RWPE2 (cell line): Measurements from ENCODE around the gene FRMD3.

Experiments used
- ATAC-seq: fragments of 200-7000 bp; cut with Tn5 transposase; 3 replicates; pipeline ENCODE4 v1.9.1; 2021; ENCODE audit warnings: low read depth
- DNase-seq: peaks from one replicate; pipeline ENCODE4 v3.0.0-alpha.2; 2020; ENCODE audit warnings: low spot score
- H3K27ac ChIP-seq: fragments of 450-650 bp; 2 replicates; pipeline ENCODE4 v1.5.1; 2017; ENCODE audit warnings: mild to moderate bottlenecking; ENCODE audit not compliant: poor library complexity, severe bottlenecking
- H3K27me3 ChIP-seq: fragments of 250-450 bp; sonication (Bioruptor Pico); 2 replicates; pipeline ENCODE4 v1.5.1; 2021; ENCODE audit warnings: mild to moderate bottlenecking, moderate library complexity; ENCODE audit not compliant: insufficient read depth, poor library complexity, severe bottlenecking
- H3K36me3 ChIP-seq: fragments of 250-450 bp; sonication (Bioruptor Pico); 2 replicates; pipeline ENCODE4 v1.5.1; 2020; ENCODE audit warnings: low read depth, mild to moderate bottlenecking, moderate library complexity
- H3K4me1 ChIP-seq: fragments of 250-450 bp; sonication (Bioruptor Pico); 2 replicates; pipeline ENCODE4 v1.5.1; 2021; ENCODE audit warnings: mild to moderate bottlenecking, moderate library complexity; ENCODE audit not compliant: insufficient read depth, poor library complexity, severe bottlenecking
- H3K4me3 ChIP-seq: fragments of 250-450 bp; sonication (Bioruptor Pico); 2 replicates; pipeline ENCODE4 v1.5.1; 2021; ENCODE audit warnings: mild to moderate bottlenecking, moderate library complexity; ENCODE audit not compliant: severe bottlenecking
- H3K9me3 ChIP-seq: fragments of 250-450 bp; sonication (Bioruptor Pico); 2 replicates; pipeline ENCODE4 v1.5.1; 2021; ENCODE audit warnings: mild to moderate bottlenecking, moderate library complexity; ENCODE audit not compliant: severe bottlenecking
- CTCF ChIP-seq: fragments of 450-650 bp; IDR thresholded peaks from one replicate; pipeline ENCODE4 v1.5.1; 2017; ENCODE audit warnings: mild to moderate bottlenecking, moderate library complexity; ENCODE audit not compliant: poor library complexity, severe bottlenecking

FRMD3 gene

GRCh38 chr9:83479765-83480164 lies 58.4 kb downstream of the FRMD3 start:
- H3K27ac ChIP-seq: no peak overlapping the region
- H3K27me3 ChIP-seq: no peaks in the 10 kb centered on the region
- no peak overlapping the region for H3K4me3 ChIP-seq
- TF ChIP-seq CTCF: no peak
- ATAC-seq (no peak), DNase-seq (no peak)
- no peaks in the 10 kb centered on the region for H3K36me3 ChIP-seq
- H3K9me3 ChIP-seq: peaks cover 3% of the 10 kb centered on the region
- H3K4me1 ChIP-seq: no peaks in the 10 kb centered on the region

- ATAC-seq (no peak), DNase-seq (no peak)
- Histone ChIP-seq H3K9me3 (peaks cover 3% of the 10 kb centered on the region), H3K4me1 (no peaks in the 10 kb centered on the region), H3K27ac (no peak overlapping the region), H3K4me3 (no peak overlapping the region), H3K27me3 (no peaks in the 10 kb centered on the region), H3K36me3 (no peaks in the 10 kb centered on the region)
- no peak for TF ChIP-seq CTCF
Measured at GRCh38 chr9:83477571-83477970, 60.6 kb downstream of the FRMD3 start.

DNA sequence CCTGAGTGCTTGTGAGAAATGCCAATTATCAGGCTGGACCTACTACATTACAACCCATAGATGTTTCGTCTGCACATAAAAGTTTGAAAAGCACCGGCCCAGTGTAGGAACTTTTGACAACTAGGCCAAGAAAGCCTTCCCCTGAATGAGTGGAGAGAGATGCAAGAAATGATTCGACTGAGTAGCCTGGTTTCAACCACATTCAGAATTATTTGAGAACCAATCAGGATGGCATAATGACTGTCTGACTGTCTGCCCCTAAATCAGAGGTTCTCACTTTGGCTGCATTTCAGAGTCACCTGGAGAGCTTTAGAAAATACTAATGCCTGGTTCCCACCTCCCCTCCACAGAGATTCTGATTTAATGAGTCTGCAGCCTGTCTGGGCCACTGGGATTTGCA lies 61.1 kb downstream of the FRMD3 start:
- ATAC-seq: no peak
- TF ChIP-seq CTCF: no peak

GRCh38 chr9:83476513-83476912 lies 61.7 kb downstream of the FRMD3 start:
- ATAC-seq (no peak), DNase-seq (no peak)
- TF ChIP-seq CTCF: no peak
- Histone ChIP-seq H3K4me1 (no peaks in the 10 kb centered on the region), H3K27ac (no peak overlapping the region), H3K36me3 (no peaks in the 10 kb centered on the region), H3K9me3 (peaks cover 3% of the 10 kb centered on the region), H3K4me3 (no peak overlapping the region), H3K27me3 (no peaks in the 10 kb centered on the region)

More for the DNA sequence above, 61.1 kb downstream of the FRMD3 start:
- Histone ChIP-seq H3K36me3 (no peaks in the 10 kb centered on the region), H3K27me3 (no peaks in the 10 kb centered on the region), H3K4me1 (no peaks in the 10 kb centered on the region), H3K27ac (no peak overlapping the region), H3K4me3 (no peak overlapping the region), H3K9me3 (peaks cover 3% of the 10 kb centered on the region)
- no peak for DNase-seq

- no peak for TF ChIP-seq CTCF
- Histone ChIP-seq H3K4me1 (no peaks in the 10 kb centered on the region), H3K9me3 (peaks cover 3% of the 10 kb centered on the region), H3K4me3 (no peak overlapping the region), H3K27ac (no peak overlapping the region), H3K36me3 (no peaks in the 10 kb centered on the region), H3K27me3 (no peaks in the 10 kb centered on the region)
- ATAC-seq (no peak), DNase-seq (no peak)
Measured at GRCh38 chr9:83475741-83476140, 62.5 kb downstream of the FRMD3 start.
